ENCODE data around the gene BARX1.

DNA sequence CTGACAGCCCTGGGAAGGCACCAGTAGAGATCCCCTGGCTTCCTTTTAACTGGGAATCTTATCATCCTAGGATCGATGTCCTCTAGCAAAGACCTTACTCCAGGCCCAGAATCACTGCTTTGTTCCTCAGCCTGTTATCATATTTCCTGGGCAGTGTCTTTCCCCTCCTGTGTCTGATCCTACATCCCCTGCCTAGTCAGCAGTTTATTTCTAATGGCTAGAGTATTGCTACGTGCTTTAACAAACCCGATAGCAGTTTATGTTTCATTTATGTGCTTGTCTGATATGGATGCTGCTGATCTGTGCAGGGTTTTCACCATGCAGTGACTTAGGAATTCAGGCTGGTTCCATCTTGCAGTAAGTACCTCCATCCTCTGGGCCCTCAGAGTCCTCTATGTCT, 20.9 kb upstream of the BARX1 start:
- TF ChIP-seq, protein P1, sequence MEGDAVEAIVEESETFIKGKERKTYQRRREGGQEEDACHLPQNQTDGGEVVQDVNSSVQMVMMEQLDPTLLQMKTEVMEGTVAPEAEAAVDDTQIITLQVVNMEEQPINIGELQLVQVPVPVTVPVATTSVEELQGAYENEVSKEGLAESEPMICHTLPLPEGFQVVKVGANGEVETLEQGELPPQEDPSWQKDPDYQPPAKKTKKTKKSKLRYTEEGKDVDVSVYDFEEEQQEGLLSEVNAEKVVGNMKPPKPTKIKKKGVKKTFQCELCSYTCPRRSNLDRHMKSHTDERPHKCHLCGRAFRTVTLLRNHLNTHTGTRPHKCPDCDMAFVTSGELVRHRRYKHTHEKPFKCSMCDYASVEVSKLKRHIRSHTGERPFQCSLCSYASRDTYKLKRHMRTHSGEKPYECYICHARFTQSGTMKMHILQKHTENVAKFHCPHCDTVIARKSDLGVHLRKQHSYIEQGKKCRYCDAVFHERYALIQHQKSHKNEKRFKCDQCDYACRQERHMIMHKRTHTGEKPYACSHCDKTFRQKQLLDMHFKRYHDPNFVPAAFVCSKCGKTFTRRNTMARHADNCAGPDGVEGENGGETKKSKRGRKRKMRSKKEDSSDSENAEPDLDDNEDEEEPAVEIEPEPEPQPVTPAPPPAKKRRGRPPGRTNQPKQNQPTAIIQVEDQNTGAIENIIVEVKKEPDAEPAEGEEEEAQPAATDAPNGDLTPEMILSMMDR (IDR thresholded peaks at IDR 0.05) = no peak
- no peak for TF ChIP-seq POLR2A (IDR thresholded peaks at IDR 0.05)
